Astrocyte of the spinal cord (primary cell): ENCODE data around the gene MINDY1.

Experiments
- DNase-seq: peaks from one replicate; pipeline ENCODE4 v3.0.0; 2011; ENCODE audit warnings: low read depth, low spot score
- H3K4me3 ChIP-seq: 2 replicates; pipeline ENCODE4 v1.5.1; 2011; ENCODE audit warnings: low read depth, mild to moderate bottlenecking, low read length, moderate library complexity
- CTCF ChIP-seq: IDR thresholded peaks from 2 replicates; pipeline ENCODE4 v1.5.1; 2012; ENCODE audit warnings: low read depth, mild to moderate bottlenecking, low read length, inconsistent platforms
- in situ Hi-C: cut with HindIII; loops from 2 replicates; pipeline ENCODE4 v1.10.0; 2017; ENCODE audit warnings: low sequenced_read_pairs

The MINDY1 gene

GRCh38 chr1:151039521-151039920 lies 32.8 kb upstream of the MINDY1 start:
- in situ Hi-C loops, result no loop called here
- H3K4me3 ChIP-seq, result no peak overlapping the region
- DNase-seq, result no peak
- no peak for TF ChIP-seq CTCF

- H3K4me3 ChIP-seq, result no peak overlapping the region
- in situ Hi-C loops, result no loop called here
- no peak for DNase-seq
- no peak for TF ChIP-seq CTCF
These were observed 30.3 kb upstream of the MINDY1 start for GRCh38 chr1:151037032-151037431.

GRCh38 chr1:151036356-151036755 lies 29.7 kb upstream of the MINDY1 start, which contains the start of gene BNIPL:
TSS of gene BNIPL (plus strand) at chr1:151036586. CDS start at chr1:151036726, 140 bp downstream.
- in situ Hi-C loops, result no loop called here
- no peak for DNase-seq
- no peak within 1 kb of the TSS for H3K4me3 ChIP-seq
- TF ChIP-seq CTCF, result no peak

- no peak overlapping the region for H3K4me3 ChIP-seq
- in situ Hi-C loops, result no loop called here
- no peak for DNase-seq
- TF ChIP-seq CTCF, result no peak
These were observed 28.5 kb upstream of the MINDY1 start for GRCh38 chr1:151035167-151035566.

- DNase-seq, result no peak
- TF ChIP-seq CTCF, result no peak
- in situ Hi-C loops, result no loop called here
- H3K4me3 ChIP-seq, result no peak overlapping the region
These were observed 25.5 kb upstream of the MINDY1 start for GRCh38 chr1:151032164-151032563.

GRCh38 chr1:151026460-151026859 lies 19.8 kb upstream of the MINDY1 start:
- in situ Hi-C loops, result no loop called here
- no peak for DNase-seq
- no peak overlapping the region for H3K4me3 ChIP-seq
- no peak for TF ChIP-seq CTCF
